Mucosa of descending colon (tissue), 3 donors: ENCODE measurements around the gene CRADD. TPM values are rescaled to one million over a fixed set of nuclear protein-coding genes. Genes with fewer than 3 reads are reported as not detected.
"Not testable (repeated sequence)": the region's sequence is repeated elsewhere in the genome, so short reads cannot be mapped to it uniquely, and the experiment has no call there.

ENCODE experiments used
- ATAC-seq: fragments of 200-7000 bp; cut with Tn5 transposase; one replicate; pipeline ENCODE4 v1.9.1; 2020; ENCODE audit warnings: mild to moderate bottlenecking, moderate library complexity
- DNase-seq, 3 donors: peaks; one replicate each; pipeline ENCODE4 v3.0.0-alpha.2; 2020
- H3K36me3 ChIP-seq: fragments of 200-600 bp; one replicate; pipeline ENCODE4 v1.8.0; 2021; ENCODE audit warnings: low read depth, mild to moderate bottlenecking
- H3K4me1 ChIP-seq: fragments of 200-600 bp; one replicate; pipeline ENCODE4 v1.8.0; 2021; ENCODE audit warnings: low read depth, mild to moderate bottlenecking
- H3K4me3 ChIP-seq: fragments of 200-600 bp; one replicate; pipeline ENCODE4 v1.8.0; 2021; ENCODE audit warnings: mild to moderate bottlenecking
- H3K9me3 ChIP-seq: fragments of 200-600 bp; one replicate; pipeline ENCODE4 v1.8.0; 2021; ENCODE audit warnings: mild to moderate bottlenecking
- intact Hi-C, 2 donors: fragments of 100-400 bp; cut with DNase I in 1 of 2; cut with micrococcal nuclease in 1 of 2; formaldehyde crosslinking; loops; one replicate each; pipeline versions ENCODE4 v1.11.0 to v1.11.1; 2022; cut with DNase I, micrococcal nuclease
- total RNA-seq, 3 donors: library from RNA; stranded (reverse); fragmentation: NEBNext Ultra II Directional in 2 of 3; extraction: Animal tissue kit (Norgen Biotek cat#: 25700) in 2 of 3; gene quantifications; one replicate each; pipeline versions ENCODE4 v1.2.1 to v1.2.4, GENCODE V29; 2021 to 2023
- TF ChIP-seq, protein P1 (sequence below): fragments of 200-600 bp; IDR thresholded peaks from one replicate; pipeline ENCODE4 v1.8.0; 2022; ENCODE audit warnings: antibody characterized with exemption, mild to moderate bottlenecking
- donor health status: DM: no; HTN: no; CAD: no; lungs with moderate emphysema.
- donor health status: DM: no; HTN: no; CAD: no.
- donor health status: DM: no; HTN: yes; CAD: no.

CRADD gene
- total RNA-seq, 3 donors from 2014 or later = 18.4 to 27.9 (median 22.7) TPM

GRCh38 chr12:93778766-93779165 is 101.6 kb downstream of the CRADD start:
- ATAC-seq (no peak), DNase-seq (no peak)
- Histone ChIP-seq H3K4me3 (no peak overlapping the region), H3K9me3 (no peaks in the 10 kb centered on the region), H3K4me1 (no peaks in the 10 kb centered on the region), H3K36me3 (no peaks in the 10 kb centered on the region)
- TF ChIP-seq, protein P1, sequence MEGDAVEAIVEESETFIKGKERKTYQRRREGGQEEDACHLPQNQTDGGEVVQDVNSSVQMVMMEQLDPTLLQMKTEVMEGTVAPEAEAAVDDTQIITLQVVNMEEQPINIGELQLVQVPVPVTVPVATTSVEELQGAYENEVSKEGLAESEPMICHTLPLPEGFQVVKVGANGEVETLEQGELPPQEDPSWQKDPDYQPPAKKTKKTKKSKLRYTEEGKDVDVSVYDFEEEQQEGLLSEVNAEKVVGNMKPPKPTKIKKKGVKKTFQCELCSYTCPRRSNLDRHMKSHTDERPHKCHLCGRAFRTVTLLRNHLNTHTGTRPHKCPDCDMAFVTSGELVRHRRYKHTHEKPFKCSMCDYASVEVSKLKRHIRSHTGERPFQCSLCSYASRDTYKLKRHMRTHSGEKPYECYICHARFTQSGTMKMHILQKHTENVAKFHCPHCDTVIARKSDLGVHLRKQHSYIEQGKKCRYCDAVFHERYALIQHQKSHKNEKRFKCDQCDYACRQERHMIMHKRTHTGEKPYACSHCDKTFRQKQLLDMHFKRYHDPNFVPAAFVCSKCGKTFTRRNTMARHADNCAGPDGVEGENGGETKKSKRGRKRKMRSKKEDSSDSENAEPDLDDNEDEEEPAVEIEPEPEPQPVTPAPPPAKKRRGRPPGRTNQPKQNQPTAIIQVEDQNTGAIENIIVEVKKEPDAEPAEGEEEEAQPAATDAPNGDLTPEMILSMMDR = no peak
- intact Hi-C loops = no loop called here

DNA sequence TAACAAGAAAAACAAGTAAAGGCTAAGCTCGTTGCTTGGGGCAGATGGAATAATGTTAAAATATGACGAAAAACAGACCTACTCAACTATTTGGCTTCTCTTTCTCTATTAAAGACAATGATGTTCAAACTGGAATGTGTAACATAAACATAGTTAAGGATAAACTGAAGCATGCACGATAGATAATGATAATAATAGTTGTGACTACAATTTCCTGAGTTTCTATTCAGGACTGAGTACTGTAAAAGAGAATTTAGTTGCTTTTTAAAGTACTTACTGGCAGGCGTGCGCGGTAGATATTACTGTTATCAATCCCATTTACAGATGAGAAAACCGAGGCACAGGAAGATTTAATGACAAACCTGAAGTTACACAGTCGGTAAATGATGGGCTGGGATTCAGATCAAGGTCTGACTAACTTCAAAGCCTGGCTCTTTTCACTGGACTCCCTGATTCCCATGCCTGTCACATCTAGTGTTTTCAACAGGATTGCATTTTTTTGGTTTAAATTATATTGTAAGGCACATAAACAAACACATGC is 103.0 kb downstream of the CRADD start:
- Histone ChIP-seq H3K4me3 (no peak overlapping the region), H3K9me3 (no peaks in the 10 kb centered on the region), H3K36me3 (no peaks in the 10 kb centered on the region), H3K4me1 (no peaks in the 10 kb centered on the region)
- TF ChIP-seq, protein P1 = no peak
- DNase-seq (no peak), ATAC-seq (no peak)
- intact Hi-C loops = no loop called here

DNA sequence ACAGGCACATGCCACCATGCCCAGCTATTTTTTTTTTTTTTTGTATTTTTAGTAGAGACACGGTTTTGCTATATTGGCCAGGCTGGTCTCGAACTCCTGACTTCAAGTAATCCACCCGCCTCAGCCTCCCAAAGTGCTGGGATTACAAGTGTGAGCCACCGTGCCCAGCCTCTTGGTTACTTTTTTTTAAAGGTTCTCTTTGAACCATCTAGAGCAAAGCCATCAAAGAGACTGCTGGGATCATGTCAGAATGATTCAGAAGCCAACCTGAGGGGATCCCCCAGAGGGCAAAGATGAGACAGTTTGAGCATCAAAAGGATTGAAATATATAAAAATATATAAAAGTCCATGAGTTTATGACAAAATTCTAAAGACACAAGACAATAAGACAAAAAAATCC is 103.7 kb downstream of the CRADD start:
- ATAC-seq, H3K36me3 ChIP-seq, DNase-seq, H3K9me3 ChIP-seq, intact Hi-C loops, H3K4me1 ChIP-seq, H3K4me3 ChIP-seq: not testable (repeated sequence)

GRCh38 chr12:93781961-93782360 is 104.8 kb downstream of the CRADD start:
- H3K36me3 ChIP-seq, H3K9me3 ChIP-seq, H3K4me1 ChIP-seq, intact Hi-C loops, ATAC-seq, DNase-seq, H3K4me3 ChIP-seq: not testable (repeated sequence)

DNA sequence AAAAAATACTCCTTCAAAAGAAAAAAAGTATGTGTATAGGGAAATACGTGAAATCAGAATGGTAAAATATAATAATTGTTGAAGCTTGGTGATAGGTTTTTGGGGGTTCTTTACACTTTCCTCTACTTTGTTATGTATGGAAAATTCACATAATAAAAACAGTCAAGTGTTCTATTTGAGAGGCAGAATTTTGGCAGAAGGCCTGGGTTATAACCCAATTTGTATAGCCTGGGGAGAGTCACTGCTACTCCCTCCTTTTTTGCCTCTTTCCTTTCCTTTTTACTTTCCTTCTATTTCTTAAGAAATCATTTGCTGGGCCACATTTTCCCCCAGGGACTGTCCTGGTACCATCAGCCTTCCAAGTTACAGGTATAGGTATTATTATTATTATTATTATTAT is 105.7 kb downstream of the CRADD start:
- Histone ChIP-seq H3K4me3 (no peak overlapping the region), H3K36me3 (no peaks in the 10 kb centered on the region), H3K4me1 (no peaks in the 10 kb centered on the region), H3K9me3 (no peaks in the 10 kb centered on the region)
- TF ChIP-seq, protein P1 = no peak
- DNase-seq = no peak
- ATAC-seq = no peak
- intact Hi-C loops = no loop called here

DNA sequence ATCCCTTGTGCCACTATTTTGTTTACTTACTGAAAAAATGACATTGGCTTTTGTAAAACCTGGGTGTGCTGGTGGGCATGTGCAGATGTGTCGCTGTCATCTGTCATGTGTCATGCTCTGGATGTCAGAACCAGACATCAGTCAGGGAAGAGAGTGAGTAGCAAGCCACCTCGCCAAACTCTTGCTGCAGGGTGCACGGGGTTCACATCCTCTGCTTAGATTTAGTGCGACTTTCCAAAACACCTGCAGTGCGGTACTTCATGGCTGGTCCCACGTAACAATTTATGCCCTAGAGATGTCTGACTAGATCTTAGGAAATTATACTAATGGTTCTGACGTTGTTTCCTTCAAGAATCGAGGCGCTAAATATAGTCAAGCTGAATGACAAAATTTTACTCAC is 106.7 kb downstream of the CRADD start:
- intact Hi-C loops = no loop called here
- Histone ChIP-seq H3K4me3 (no peak overlapping the region), H3K36me3 (no peaks in the 10 kb centered on the region), H3K4me1 (no peaks in the 10 kb centered on the region), H3K9me3 (no peaks in the 10 kb centered on the region)
- ATAC-seq = no peak
- TF ChIP-seq, protein P1 = no peak
- no peak for DNase-seq
